B cell (primary cell): ENCODE data around the gene MYH7. TPM values are rescaled to one million over a fixed set of nuclear protein-coding genes. Genes with fewer than 3 reads are reported as not detected.

ENCODE experiments used
- ATAC-seq: fragments of 200-7000 bp; cut with Tn5 transposase; one replicate; pipeline ENCODE4 v1.10.0; 2021; ENCODE audit warnings: low read depth, mild to moderate bottlenecking, moderate number of reproducible peaks, moderate library complexity
- CTCF ChIA-PET: fragments of 350-600 bp; sonication (Branson Sonifier 250); formaldehyde crosslinking; loops from one replicate; lab custom pipeline; 2021; ENCODE audit warnings: antibody characterized with exemption, inconsistent platforms; lab: Charles Lee
- POLR2A ChIA-PET: fragments of 350-600 bp; sonication (Branson Sonifier 250); formaldehyde crosslinking; loops from one replicate; lab custom pipeline; 2021; ENCODE audit warnings: antibody characterized with exemption; lab: Charles Lee
- DNase-seq: peaks from one replicate; pipeline ENCODE4 v3.0.0; 2013
- H2AFZ ChIP-seq: 2 replicates; pipeline ENCODE4 v1.6.1; 2012; ENCODE audit warnings: mild to moderate bottlenecking, low read depth, low read length; ENCODE audit not compliant: insufficient read depth, poor library complexity, severe bottlenecking
- H3K27ac ChIP-seq, 2 donors: 1 replicate in 1 of 2; 2 replicates in 1 of 2; pipeline ENCODE4 v1.5.1; 2012 to 2013; ENCODE audit warnings: low read length in 2 of 2, mild to moderate bottlenecking in 2 of 2, moderate library complexity in 1 of 2
- H3K27me3 ChIP-seq, 4 experiments: fragments of 200-600 bp in 1 of 4; sonication (generic) in 1 of 4; replicated peaks in 1 of 4; 1 replicate in 2 of 4; 2 replicates in 2 of 4; pipeline versions ENCODE4 v1.6.1 to v1.7.0; 2013 to 2016; ENCODE audit warnings: low read length in 3 of 4, mild to moderate bottlenecking in 2 of 4, mixed read lengths in 1 of 4, moderate library complexity in 1 of 4; ENCODE audit not compliant: insufficient read depth in 4 of 4, control insufficient read depth in 3 of 4; ENCODE audit errors: control extremely low read depth in 1 of 4
- H3K36me3 ChIP-seq, 2 experiments: replicated peaks in 1 of 2; 1 replicate in 1 of 2; 2 replicates in 1 of 2; pipeline versions ENCODE4 v1.6.1 to v1.7.1; 2013; ENCODE audit warnings: low read length in 1 of 2; ENCODE audit not compliant: insufficient read depth in 2 of 2, control insufficient read depth in 1 of 2; ENCODE audit errors: control extremely low read depth in 1 of 2, extremely low read depth in 1 of 2
- H3K4me1 ChIP-seq, 2 donors: fragments of 200-600 bp in 1 of 2; sonication (generic) in 1 of 2; 1 replicate in 1 of 2; 2 replicates in 1 of 2; pipeline versions ENCODE4 v1.5.1 to v1.6.1; 2013 to 2017; ENCODE audit warnings: low read length in 2 of 2; ENCODE audit not compliant: control insufficient read depth in 2 of 2, insufficient read depth in 2 of 2
- H3K4me2 ChIP-seq: replicated peaks from 2 replicates; pipeline ENCODE3; 2012; ENCODE audit warnings: mild to moderate bottlenecking, low read depth, low read length; ENCODE audit not compliant: poor library complexity, severe bottlenecking
- H3K4me3 ChIP-seq, 5 experiments: fragments of 200-600 bp in 1 of 5; sonication (generic) in 1 of 5; 1 replicate in 3 of 5; 2 replicates in 2 of 5; pipeline versions ENCODE4 v1.5.1 to v1.7.0; 2011 to 2016; ENCODE audit warnings: low read length in 4 of 5, mild to moderate bottlenecking in 4 of 5, low read depth in 2 of 5, control low read depth in 1 of 5, moderate library complexity in 1 of 5; ENCODE audit not compliant: insufficient read depth in 1 of 5; ENCODE audit errors: control extremely low read depth in 1 of 5, extremely low read depth in 1 of 5
- H3K79me2 ChIP-seq: fragments of 200-600 bp; sonication (generic); one replicate; pipeline ENCODE4 v1.6.0; 2016; ENCODE audit warnings: low read length; ENCODE audit not compliant: control insufficient read depth, insufficient read depth
- H3K9ac ChIP-seq: fragments of 200-600 bp; sonication (generic); 2 replicates; pipeline ENCODE4 v1.6.1; 2017; ENCODE audit warnings: mild to moderate bottlenecking, low read length, moderate library complexity
- H3K9me3 ChIP-seq, 3 donors: one replicate each; pipeline versions ENCODE4 v1.6.1 to v1.7.1; 2013; ENCODE audit warnings: low read length in 2 of 3; ENCODE audit not compliant: control insufficient read depth in 2 of 3, insufficient read depth in 1 of 3; ENCODE audit errors: control extremely low read depth in 1 of 3
- H4K20me1 ChIP-seq: 2 replicates; pipeline ENCODE4 v1.6.0; 2012; ENCODE audit warnings: mild to moderate bottlenecking, low read length; ENCODE audit not compliant: insufficient read depth, control insufficient read depth, poor library complexity, severe bottlenecking
- H3K27ac Mint-ChIP-seq: one replicate; pipeline ENCODE4 v1.8.0; 2021; ENCODE audit warnings: mixed read lengths
- H3K27me3 Mint-ChIP-seq: one replicate; pipeline ENCODE4 v1.8.0; 2021; ENCODE audit warnings: mixed read lengths
- H3K4me1 Mint-ChIP-seq: one replicate; pipeline ENCODE4 v1.8.0; 2021; ENCODE audit warnings: mixed read lengths
- H3K4me3 Mint-ChIP-seq: one replicate; pipeline ENCODE4 v1.8.0; 2021; ENCODE audit warnings: mixed read lengths
- H3K9me3 Mint-ChIP-seq: one replicate; pipeline ENCODE4 v1.8.0; 2022; ENCODE audit warnings: mixed read lengths; ENCODE audit not compliant: insufficient read depth
- CTCF ChIP-seq: fragments of 200-600 bp; IDR thresholded peaks from one replicate; pipeline ENCODE4 v1.8.0; 2022; ENCODE audit warnings: antibody characterized with exemption, mild to moderate bottlenecking
- EZH2 ChIP-seq: IDR thresholded peaks from 2 replicates; pipeline ENCODE4 v1.6.1; 2012; ENCODE audit warnings: borderline replicate concordance, low read depth, mild to moderate bottlenecking, moderate library complexity, low read length; ENCODE audit not compliant: insufficient read depth, poor library complexity, severe bottlenecking
- WGBS: methylation state at CpG from one replicate; pipeline ENCODE4 v1.1.5; 2013; ENCODE audit warnings: missing lambda C conversion rate; ENCODE audit not compliant: insufficient coverage; 5-methylcytosine and 5-hydroxymethylcytosine counted together
- intact Hi-C: fragments of 100-400 bp; cut with micrococcal nuclease; formaldehyde crosslinking; loops from one replicate; pipeline ENCODE4 v1.10.0; 2022
- polyA plus RNA-seq: library from polyadenylated mRNA; depleted of rRNA; stranded (reverse); fragments of >200 nt; gene quantifications from 2 replicates; pipeline ENCODE4 v1.2.3, GENCODE V29; 2012
- total RNA-seq, 2 donors: library from RNA; stranded (reverse); fragments of 120-200 nt in 1 of 2; gene quantifications; 1 replicate in 1 of 2; 2 replicates in 1 of 2; pipeline versions ENCODE4 v1.2.3 to v1.2.4, GENCODE V29; 2013 to 2022

Gene MYH7
- total and polyA plus RNA-seq, 2 donors (not counting 1 experiment from before 2014, with no cell fraction given) = not detected

- H2AFZ ChIP-seq = no peak overlapping the region
- no peaks in the 10 kb centered on the region for H3K36me3 ChIP-seq
- DNase-seq (no peak), ATAC-seq (no peak)
- H3K9me3 ChIP-seq = no peaks in the 10 kb centered on the region
- no peak overlapping the region for H3K4me3 ChIP-seq
- WGBS = 90% methylated on average over 2 of the region's 6 CpGs
- CTCF ChIA-PET = interaction anchor here (1.0 to 8.7 kb wide), 3 partner anchors 8 to 262 kb away, joined by 3 to 129 read pairs (median 48); no protein-coding TSS in a partner anchor
- Mint-ChIP-seq H3K4me1 (no peaks in the 10 kb centered on the region), H3K9me3 (no peaks in the 10 kb centered on the region), H3K27ac (no peak overlapping the region), H3K4me3 (no peak overlapping the region), H3K27me3 (peaks cover 31% of the 10 kb centered on the region)
- no peaks in the 10 kb centered on the region for H3K4me1 ChIP-seq
- POLR2A ChIA-PET = no interaction called here
- intact Hi-C loops = no loop called here
- H3K27ac ChIP-seq = no peak overlapping the region
- H3K27me3 ChIP-seq = peaks cover 0 to 16% (median 0%) of the 10 kb centered on the region in 4 experiments
- no peak overlapping the region for H3K9ac ChIP-seq
- H3K79me2 ChIP-seq = no peaks in the 10 kb centered on the region
- no peaks in the 10 kb centered on the region for H4K20me1 ChIP-seq
- TF ChIP-seq EZH2 (no peak), CTCF (no peak)
- H3K4me2 ChIP-seq = no peak overlapping the region
Observed at GRCh38 chr14:23382276-23382675, 53.2 kb downstream of the MYH7 start.

GRCh38 chr14:23381871-23382270 lies 53.6 kb downstream of the MYH7 start:
- Mint-ChIP-seq H3K27me3 (peaks cover 28% of the 10 kb centered on the region), H3K9me3 (no peaks in the 10 kb centered on the region), H3K4me1 (no peaks in the 10 kb centered on the region), H3K4me3 (no peak overlapping the region), H3K27ac (no peak overlapping the region)
- no peak overlapping the region for H2AFZ ChIP-seq
- 13% methylated on average over 3 of the region's 3 CpGs for WGBS
- H3K9me3 ChIP-seq = no peaks in the 10 kb centered on the region
- DNase-seq (no peak), ATAC-seq (no peak)
- no peak overlapping the region for H3K9ac ChIP-seq
- no peaks in the 10 kb centered on the region for H3K36me3 ChIP-seq
- ChIA-PET CTCF (interaction anchor here (5.7 to 8.7 kb wide), 2 partner anchors 114 to 261 kb away, joined by 48 to 129 read pairs; no protein-coding TSS in a partner anchor), POLR2A (no interaction called here)
- H3K4me2 ChIP-seq = no peak overlapping the region
- intact Hi-C loops = no loop called here
- peaks cover 0 to 16% (median 0%) of the 10 kb centered on the region in 4 experiments for H3K27me3 ChIP-seq
- no peak overlapping the region for H3K4me3 ChIP-seq
- H4K20me1 ChIP-seq = no peaks in the 10 kb centered on the region
- H3K4me1 ChIP-seq = no peaks in the 10 kb centered on the region
- H3K79me2 ChIP-seq = no peaks in the 10 kb centered on the region
- no peak for TF ChIP-seq CTCF
- TF ChIP-seq EZH2 = no peak
- no peak overlapping the region for H3K27ac ChIP-seq
